Ascending aorta (tissue), 2 donors: ENCODE data around the gene MAP3K6. TPM values are rescaled to one million over a fixed set of nuclear protein-coding genes. Genes with fewer than 3 reads are reported as not detected.

ENCODE experiments used
- DNase-seq, 2 donors: peaks; one replicate each; pipeline ENCODE4 v3.0.0-alpha.2; 2019; ENCODE audit warnings: low spot score in 2 of 2
- H3K27ac ChIP-seq, 2 donors: fragments of 200-600 bp; sonication (generic); one replicate each; pipeline ENCODE4 v1.5.1; 2016 to 2017; ENCODE audit warnings: mild to moderate bottlenecking in 1 of 2
- H3K27me3 ChIP-seq: fragments of 200-600 bp; sonication (generic); one replicate; pipeline ENCODE4 v1.5.1; 2017
- H3K36me3 ChIP-seq, 2 donors: fragments of 200-600 bp; sonication (generic); one replicate each; pipeline ENCODE4 v1.5.1; 2016
- H3K4me1 ChIP-seq, 2 donors: fragments of 200-600 bp; sonication (generic); one replicate each; pipeline ENCODE4 v1.5.1; 2016 to 2017; ENCODE audit warnings: mild to moderate bottlenecking in 1 of 2
- H3K4me3 ChIP-seq, 2 donors: fragments of 200-600 bp; sonication (generic); one replicate each; pipeline ENCODE4 v1.5.1; 2016 to 2017; ENCODE audit warnings: mild to moderate bottlenecking in 1 of 2
- H3K9me3 ChIP-seq, 2 donors: fragments of 200-600 bp; sonication (generic); one replicate each; pipeline ENCODE4 v1.5.1; 2016
- CTCF ChIP-seq, 3 experiments: fragments of 200-600 bp in 2 of 3; fragments of 450-650 bp in 1 of 3; sonication (generic) in 2 of 3; IDR thresholded peaks; one replicate each; pipeline ENCODE4 v1.5.1; 2016 to 2019; ENCODE audit warnings: antibody characterized with exemption in 3 of 3, mild to moderate bottlenecking in 1 of 3, moderate library complexity in 1 of 3
- intact Hi-C: fragments of 100-400 bp; cut with DNase I; formaldehyde crosslinking; loops from one replicate; pipeline ENCODE4 v1.15.1; 2023
- total RNA-seq: library from RNA; depleted of rRNA; stranded (reverse); fragments of >200 nt; gene quantifications from one replicate; pipeline ENCODE4 v1.1.0, GENCODE V29; 2016

The MAP3K6 gene
- total RNA-seq, 1 donor from 2014 or later: 164 TPM

- Histone ChIP-seq H3K27me3 (no peaks in the 10 kb centered on the region), H3K9me3 (no peaks in the 10 kb centered on the region), H3K4me1 (peaks cover 8 to 10% of the 10 kb centered on the region in 2 donors), H3K4me3 (no peak overlapping the region), H3K27ac (no peak overlapping the region), H3K36me3 (no peaks in the 10 kb centered on the region)
- no peak for TF ChIP-seq CTCF (IDR thresholded peaks at IDR 0.05)
- intact Hi-C loops: loop anchor here (10.0 kb wide), 1 partner anchor 282 kb away; no protein-coding TSS in a partner anchor
- DNase-seq: no peak
Measured at GRCh38 chr1:27397110-27397509, 30.3 kb upstream of the MAP3K6 start.

- peak; percentile 95 to 99 (median 97) for TF ChIP-seq CTCF (IDR thresholded peaks at IDR 0.05)
- no peaks in the 10 kb centered on the region for H3K9me3 ChIP-seq
- H3K27ac ChIP-seq: no peak overlapping the region
- H3K4me3 ChIP-seq: no peak overlapping the region
- H3K4me1 ChIP-seq: peaks cover 13 to 14% of the 10 kb centered on the region in 2 donors
- no peaks in the 10 kb centered on the region for H3K27me3 ChIP-seq
- DNase-seq: peak in 1 of 2 donors; percentile 83
- intact Hi-C loops: loop anchor here (1.0 to 10.0 kb wide), 3 partner anchors 38 to 281 kb away; no protein-coding TSS in a partner anchor
- H3K36me3 ChIP-seq: no peaks in the 10 kb centered on the region
Measured at GRCh38 chr1:27395441-27396195, 28.9 kb upstream of the MAP3K6 start.

GRCh38 chr1:27394925-27395324 is 28.2 kb upstream of the MAP3K6 start:
- no peaks in the 10 kb centered on the region for H3K9me3 ChIP-seq
- no peak overlapping the region for H3K27ac ChIP-seq
- no peak overlapping the region for H3K4me3 ChIP-seq
- no peak for TF ChIP-seq CTCF (IDR thresholded peaks at IDR 0.05)
- no peak for DNase-seq
- no peaks in the 10 kb centered on the region for H3K36me3 ChIP-seq
- intact Hi-C loops: loop anchor here (1.0 to 10.0 kb wide), 3 partner anchors 38 to 280 kb away; no protein-coding TSS in a partner anchor
- peaks cover 13 to 14% of the 10 kb centered on the region in 2 donors for H3K4me1 ChIP-seq
- no peaks in the 10 kb centered on the region for H3K27me3 ChIP-seq

GRCh38 chr1:27394282-27394658 is 27.5 kb upstream of the MAP3K6 start:
- no peak for DNase-seq
- no peak overlapping the region for H3K27ac ChIP-seq
- H3K4me1 ChIP-seq: peaks cover 13 to 14% of the 10 kb centered on the region in 2 donors
- intact Hi-C loops: loop anchor here (10.0 kb wide), 1 partner anchor 279 kb away; no protein-coding TSS in a partner anchor
- H3K9me3 ChIP-seq: no peaks in the 10 kb centered on the region
- no peaks in the 10 kb centered on the region for H3K36me3 ChIP-seq
- no peak overlapping the region for H3K4me3 ChIP-seq
- H3K27me3 ChIP-seq: no peaks in the 10 kb centered on the region
- no peak for TF ChIP-seq CTCF (IDR thresholded peaks at IDR 0.05)

- no peak for TF ChIP-seq CTCF (IDR thresholded peaks at IDR 0.05)
- H3K27ac ChIP-seq: no peak overlapping the region
- H3K9me3 ChIP-seq: no peaks in the 10 kb centered on the region
- no peak for DNase-seq
- H3K36me3 ChIP-seq: no peaks in the 10 kb centered on the region
- intact Hi-C loops: loop anchor here (2.0 to 10.0 kb wide), 2 partner anchors 269 to 279 kb away; no protein-coding TSS in a partner anchor
- H3K27me3 ChIP-seq: no peaks in the 10 kb centered on the region
- H3K4me3 ChIP-seq: no peak overlapping the region
- peaks cover 13 to 14% of the 10 kb centered on the region in 2 donors for H3K4me1 ChIP-seq
Measured at GRCh38 chr1:27393641-27394281, 27.0 kb upstream of the MAP3K6 start.
